Panc1 (cell line): ENCODE measurements around the gene AKT3.

ENCODE experiments used
- CTCF ChIP-seq: fragments of 450-650 bp; IDR thresholded peaks from 2 replicates; pipeline ENCODE4 v1.5.1; 2017; ENCODE audit warnings: mild to moderate bottlenecking
- POLR2AphosphoS5 ChIP-seq: IDR thresholded peaks from 2 replicates; pipeline ENCODE4 v1.6.1; 2012; ENCODE audit warnings: mild to moderate bottlenecking, low read depth, low read length, moderate library complexity
- REST ChIP-seq, 2 experiments: IDR thresholded peaks; 2 replicates each; pipeline ENCODE4 v1.6.1; 2011 to 2012; ENCODE audit warnings: low read depth in 2 of 2, control low read depth in 1 of 2, low read length in 1 of 2, mild to moderate bottlenecking in 1 of 2, moderate library complexity in 1 of 2; ENCODE audit not compliant: insufficient read depth in 1 of 2
- SIN3A ChIP-seq: IDR thresholded peaks from 2 replicates; pipeline ENCODE4 v1.6.1; 2012; ENCODE audit warnings: low read depth, mild to moderate bottlenecking, low read length, moderate library complexity, borderline replicate concordance; ENCODE audit not compliant: insufficient read depth
- TCF7L2 ChIP-seq: IDR thresholded peaks from 2 replicates; pipeline ENCODE4 v1.6.1; 2011; ENCODE audit warnings: mild to moderate bottlenecking, low read depth, low read length, inconsistent platforms

GRCh38 chr1:243892456-243892855, 42.4 kb upstream of the AKT3 start:
- TF ChIP-seq CTCF (no peak), SIN3A (no peak), POLR2AphosphoS5 (no peak), REST (IDR thresholded peaks at IDR 0.05; ENCODE audit: insufficient read depth in 1 of 2, low read depth in 2 of 2, low read length in 1 of 2) (no peak), TCF7L2 (no peak)
